AG10803 (cell line): Measurements from ENCODE around the gene MTURN.

Source experiments
- DNase-seq: peaks from one replicate; pipeline ENCODE4 v3.0.0; 2010; ENCODE audit warnings: low read depth
- H3K4me3 ChIP-seq: 2 replicates; pipeline ENCODE4 v1.5.1; 2011; ENCODE audit warnings: mild to moderate bottlenecking, low read length, control low read depth
- CTCF ChIP-seq: conservative IDR thresholded peaks from 2 replicates; pipeline ENCODE4 v1.5.1; 2011; ENCODE audit warnings: mild to moderate bottlenecking, low read length, control low read depth, inconsistent platforms

Gene MTURN

GRCh38 chr7:30202671-30203070, 67.9 kb downstream of the MTURN start:
- no peak for TF ChIP-seq CTCF
- DNase-seq, result no peak
- no peak overlapping the region for H3K4me3 ChIP-seq

GRCh38 chr7:30206491-30206890, 71.7 kb downstream of the MTURN start:
- peak; percentile 42 for DNase-seq

GRCh38 chr7:30206942-30207341, 72.2 kb downstream of the MTURN start:
- no peak for DNase-seq
- no peak overlapping the region for H3K4me3 ChIP-seq
- TF ChIP-seq CTCF, result no peak

More at GRCh38 chr7:30206491-30206890, 71.7 kb downstream of the MTURN start:
- TF ChIP-seq CTCF, result no peak
- no peak overlapping the region for H3K4me3 ChIP-seq

GRCh38 chr7:30207376-30207775, 72.6 kb downstream of the MTURN start:
- no peak for DNase-seq
- TF ChIP-seq CTCF, result no peak
- H3K4me3 ChIP-seq, result no peak overlapping the region

GRCh38 chr7:30209951-30210350, 75.2 kb downstream of the MTURN start:
- DNase-seq, result no peak
- no peak for TF ChIP-seq CTCF
- H3K4me3 ChIP-seq, result no peak overlapping the region
